ENCODE data around the gene CARD14.

GRCh38 chr17:80173916-80174315 is 4.1 kb downstream of the CARD14 start:
- TF ChIP-seq POLR2A (IDR thresholded peaks at IDR 0.05; ENCODE audit: low read depth, low read length), result no peak
- TF ChIP-seq POLR2AphosphoS5 (IDR thresholded peaks at IDR 0.05; ENCODE audit: low read depth, low read length), result no peak
- TF ChIP-seq TAF1 (IDR thresholded peaks at IDR 0.05; ENCODE audit: borderline replicate concordance, low read depth, low read length), result no peak
